Neuronal stem cell (in vitro differentiated cells): ENCODE results near the gene MAMLD1. TPM values are rescaled to one million over a fixed set of nuclear protein-coding genes. Genes with fewer than 3 reads are reported as not detected.

Source experiments
- DNase-seq: peaks from one replicate; pipeline ENCODE4 v3.0.0-alpha.2; 2013; ENCODE audit warnings: low spot score
- H2AFZ ChIP-seq: one replicate; pipeline ENCODE4 v1.6.1; 2013; ENCODE audit warnings: mild to moderate bottlenecking, low read length, inconsistent platforms
- H2AK5ac ChIP-seq: 2 replicates; pipeline ENCODE4 v1.6.1; 2013; ENCODE audit warnings: low read depth, mild to moderate bottlenecking, inconsistent platforms, low read length, moderate library complexity, mixed read lengths
- H2BK120ac ChIP-seq: 2 replicates; pipeline ENCODE4 v1.6.1; 2013; ENCODE audit warnings: low read depth, mild to moderate bottlenecking, inconsistent platforms, low read length, moderate library complexity, mixed read lengths
- H2BK12ac ChIP-seq: one replicate; pipeline ENCODE4 v1.6.1; 2013; ENCODE audit warnings: low read length, inconsistent platforms
- H2BK15ac ChIP-seq: 2 replicates; pipeline ENCODE4 v1.6.1; 2013; ENCODE audit warnings: mild to moderate bottlenecking, low read length, inconsistent platforms, mixed read lengths
- H2BK5ac ChIP-seq: one replicate; pipeline ENCODE4 v1.6.1; 2013; ENCODE audit warnings: inconsistent platforms, mild to moderate bottlenecking, low read length, moderate library complexity
- H3K14ac ChIP-seq: one replicate; pipeline ENCODE4 v1.6.1; 2013; ENCODE audit warnings: low read length, inconsistent platforms
- H3K18ac ChIP-seq: 2 replicates; pipeline ENCODE4 v1.6.1; 2013; ENCODE audit warnings: low read length, inconsistent platforms
- H3K23ac ChIP-seq: 2 replicates; pipeline ENCODE4 v1.6.1; 2013; ENCODE audit warnings: low read depth, mild to moderate bottlenecking, mixed read lengths, low read length, inconsistent platforms; ENCODE audit not compliant: poor library complexity
- H3K27ac ChIP-seq: replicated peaks from 3 replicates; pipeline ENCODE4 v1.5.1; 2013; ENCODE audit warnings: low read length, inconsistent platforms
- H3K27me3 ChIP-seq, 3 experiments: 2 replicates each; pipeline ENCODE4 v1.6.1; 2013; ENCODE audit warnings: low read length in 3 of 3, mild to moderate bottlenecking in 2 of 3, inconsistent platforms in 1 of 3, low read depth in 1 of 3, mixed read lengths in 1 of 3, moderate library complexity in 1 of 3; ENCODE audit not compliant: control insufficient read depth in 3 of 3, insufficient read depth in 3 of 3
- H3K36me3 ChIP-seq, 2 donors: replicated peaks in 1 of 2; 2 replicates each; pipeline ENCODE4 v1.6.1; 2013; ENCODE audit warnings: low read length in 2 of 2; ENCODE audit not compliant: control insufficient read depth in 2 of 2, insufficient read depth in 2 of 2
- H3K4ac ChIP-seq: 2 replicates; pipeline ENCODE4 v1.6.1; 2013; ENCODE audit warnings: inconsistent platforms, mild to moderate bottlenecking, low read length, moderate library complexity
- H3K4me1 ChIP-seq, 2 donors: 1 replicate in 1 of 2; 2 replicates in 1 of 2; pipeline ENCODE4 v1.6.1; 2013; ENCODE audit warnings: low read length in 2 of 2, low read depth in 1 of 2; ENCODE audit not compliant: control insufficient read depth in 2 of 2, insufficient read depth in 1 of 2
- H3K4me2 ChIP-seq: one replicate; pipeline ENCODE4 v1.6.1; 2013; ENCODE audit warnings: mild to moderate bottlenecking, low read length, inconsistent platforms; ENCODE audit not compliant: insufficient read depth, poor library complexity, severe bottlenecking
- H3K4me3 ChIP-seq, 2 donors: 2 replicates each; pipeline ENCODE4 v1.5.1; 2013; ENCODE audit warnings: low read length in 2 of 2, mild to moderate bottlenecking in 2 of 2, inconsistent platforms in 1 of 2, moderate library complexity in 1 of 2
- H3K79me1 ChIP-seq: one replicate; pipeline ENCODE4 v1.6.1; 2013; ENCODE audit warnings: low read depth, mild to moderate bottlenecking, inconsistent platforms, low read length, moderate library complexity
- H3K9ac ChIP-seq: one replicate; pipeline ENCODE4 v1.6.1; 2013; ENCODE audit warnings: mild to moderate bottlenecking, low read depth, low read length, inconsistent platforms; ENCODE audit not compliant: poor library complexity
- H3K9me3 ChIP-seq, 2 donors: replicated peaks in 1 of 2; 2 replicates each; pipeline versions ENCODE3 to v1.6.1; 2013; ENCODE audit warnings: low read length in 2 of 2, mild to moderate bottlenecking in 2 of 2, inconsistent platforms in 1 of 2, low read depth in 1 of 2, mixed read lengths in 1 of 2, moderate library complexity in 1 of 2; ENCODE audit not compliant: control insufficient read depth in 2 of 2, insufficient read depth in 1 of 2
- H4K8ac ChIP-seq: one replicate; pipeline ENCODE4 v1.6.1; 2013; ENCODE audit warnings: low read depth, mild to moderate bottlenecking, inconsistent platforms, low read length, moderate library complexity
- H4K91ac ChIP-seq: one replicate; pipeline ENCODE4 v1.6.1; 2013; ENCODE audit warnings: low read length, low read depth, mild to moderate bottlenecking, inconsistent platforms; ENCODE audit not compliant: poor library complexity
- WGBS, 2 donors: extraction: QIAGEN DNeasy Blood & Tissue Kit; methylation state at CpG; one replicate each; pipeline ENCODE4 v1.1.7; 2013; ENCODE audit warnings: missing lambda C conversion rate in 2 of 2, mixed read lengths in 1 of 2; ENCODE audit not compliant: insufficient read length in 2 of 2, insufficient replicate concordance in 1 of 2; ENCODE audit errors: extremely low coverage in 2 of 2; 5-methylcytosine and 5-hydroxymethylcytosine counted together
- polyA plus RNA-seq, 2 experiments: library from polyadenylated mRNA; stranded (reverse); fragments of 200-250 nt; gene quantifications; one replicate each; pipeline ENCODE4 v1.2.3, GENCODE V29; 2013

Gene MAMLD1
- 0.18 TPM for polyA plus RNA-seq (2013, experiment 1 of 2)
- polyA plus RNA-seq (2013, experiment 2 of 2): 0.10 TPM

- peak within 1 kb of the TSS; percentile 57 to 76 for H3K4me3 ChIP-seq
- no peaks in the 10 kb centered on the region for H3K79me1 ChIP-seq
- peak within 1 kb of the TSS; percentile 31 for H3K14ac ChIP-seq
- no peak within 1 kb of the TSS for H2BK15ac ChIP-seq
- no peak within 1 kb of the TSS for H3K4ac ChIP-seq
- no peak within 1 kb of the TSS for H4K8ac ChIP-seq
- peaks cover 0 to 44% (median 42%) of the 10 kb centered on the region in 3 experiments for H3K27me3 ChIP-seq
- H2AK5ac ChIP-seq: no peak within 1 kb of the TSS
- peak within 1 kb of the TSS; percentile 64 for H3K18ac ChIP-seq
- H3K27ac ChIP-seq: no peak within 1 kb of the TSS
- no CpG with 5 or more reads among the region's 88 CpGs for WGBS, 2 donors
- H2BK12ac ChIP-seq: no peak within 1 kb of the TSS
- H3K4me1 ChIP-seq: peaks cover 3 to 4% of the 10 kb centered on the region in 2 donors
- no peaks in the 10 kb centered on the region for H3K36me3 ChIP-seq
- no peak within 1 kb of the TSS for H3K23ac ChIP-seq
- no peak within 1 kb of the TSS for H2BK120ac ChIP-seq
- H2AFZ ChIP-seq: peak within 1 kb of the TSS; percentile 93
- H2BK5ac ChIP-seq: no peak within 1 kb of the TSS
- no peak within 1 kb of the TSS for H4K91ac ChIP-seq
- peak within 1 kb of the TSS; percentile 84 for H3K4me2 ChIP-seq
- peak within 1 kb of the TSS; percentile 70 for H3K9ac ChIP-seq
- no peak for DNase-seq
- H3K9me3 ChIP-seq: no peaks in the 10 kb centered on the region
Measured at GRCh38 chrX:150362599-150363481, at the start of gene MAMLD1. Gene MAMLD1, plus strand, starts transcription at chrX:150363317. Its CDS starts 82,200 bp downstream, at chrX:150445517.

GRCh38 chrX:150313514-150313913 is 49.6 kb upstream of the MAMLD1 start:
- no peak overlapping the region for H3K9ac ChIP-seq
- H2BK120ac ChIP-seq: no peak overlapping the region
- no peak overlapping the region for H3K27ac ChIP-seq
- H3K9me3 ChIP-seq: no peaks in the 10 kb centered on the region
- H2BK12ac ChIP-seq: no peak overlapping the region
- no peaks in the 10 kb centered on the region for H3K4me1 ChIP-seq
- no peak overlapping the region for H3K14ac ChIP-seq
- H3K4me3 ChIP-seq: no peak overlapping the region
- H3K4ac ChIP-seq: no peak overlapping the region
- no peak overlapping the region for H3K4me2 ChIP-seq
- no peaks in the 10 kb centered on the region for H3K36me3 ChIP-seq
- no peak overlapping the region for H2BK5ac ChIP-seq
- H3K18ac ChIP-seq: no peak overlapping the region
- peaks cover 0 to 3% (median 0%) of the 10 kb centered on the region in 3 experiments for H3K27me3 ChIP-seq
- no peak overlapping the region for H4K91ac ChIP-seq
- no peak overlapping the region for H3K23ac ChIP-seq
- H4K8ac ChIP-seq: no peak overlapping the region
- H2AFZ ChIP-seq: no peak overlapping the region
- H2AK5ac ChIP-seq: no peak overlapping the region
- H2BK15ac ChIP-seq: no peak overlapping the region
- no peak for DNase-seq
- H3K79me1 ChIP-seq: no peaks in the 10 kb centered on the region
- no CpG with 5 or more reads among the region's 5 CpGs for WGBS, 2 donors

GRCh38 chrX:150314186-150314585 is 48.9 kb upstream of the MAMLD1 start:
- no CpG with 5 or more reads among the region's 3 CpGs for WGBS, 2 donors
- H3K79me1 ChIP-seq: no peaks in the 10 kb centered on the region
- H3K4me2 ChIP-seq: no peak overlapping the region
- no peak overlapping the region for H3K27ac ChIP-seq
- no peak overlapping the region for H3K4me3 ChIP-seq
- no peak overlapping the region for H3K18ac ChIP-seq
- H3K4me1 ChIP-seq: no peaks in the 10 kb centered on the region
- no peaks in the 10 kb centered on the region for H3K36me3 ChIP-seq
- H2AK5ac ChIP-seq: no peak overlapping the region
- H2AFZ ChIP-seq: no peak overlapping the region
- H3K14ac ChIP-seq: no peak overlapping the region
- H3K9ac ChIP-seq: no peak overlapping the region
- no peak overlapping the region for H3K23ac ChIP-seq
- no peaks in the 10 kb centered on the region for H3K9me3 ChIP-seq
- no peak overlapping the region for H2BK5ac ChIP-seq
- H4K91ac ChIP-seq: no peak overlapping the region
- no peak overlapping the region for H4K8ac ChIP-seq
- H2BK120ac ChIP-seq: no peak overlapping the region
- no peak overlapping the region for H3K4ac ChIP-seq
- DNase-seq: no peak
- H2BK12ac ChIP-seq: no peak overlapping the region
- H2BK15ac ChIP-seq: no peak overlapping the region
- peaks cover 0 to 3% (median 0%) of the 10 kb centered on the region in 3 experiments for H3K27me3 ChIP-seq

DNA sequence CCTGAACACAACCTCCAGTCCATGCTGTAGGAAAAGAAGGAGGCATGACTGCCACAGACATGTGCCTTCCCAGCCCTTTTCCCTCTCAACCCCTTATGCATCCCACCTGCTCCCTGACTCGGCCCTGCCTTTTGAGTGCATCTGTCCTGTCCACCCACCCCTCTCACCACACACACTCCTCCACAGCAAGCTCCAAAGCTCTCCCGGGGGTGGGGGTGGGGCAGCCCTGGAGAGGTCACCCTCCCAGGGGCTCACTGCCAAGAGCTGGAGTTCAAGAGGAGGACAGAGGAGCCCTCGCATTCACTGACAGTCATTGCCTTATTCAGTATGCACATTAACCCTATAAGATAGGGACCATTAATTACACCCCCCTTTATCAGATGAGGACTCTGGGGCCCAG is 46.6 kb upstream of the MAMLD1 start:
- Histone ChIP-seq H3K79me1 (no peaks in the 10 kb centered on the region), H3K27me3 (peaks cover 0 to 3% (median 0%) of the 10 kb centered on the region in 3 experiments), H3K36me3 (no peaks in the 10 kb centered on the region), H3K4me2 (no peak overlapping the region), H3K23ac (no peak overlapping the region), H2BK12ac (no peak overlapping the region), H3K4ac (no peak overlapping the region), H3K4me1 (no peaks in the 10 kb centered on the region), H4K8ac (no peak overlapping the region), H3K18ac (no peak overlapping the region), H4K91ac (no peak overlapping the region), H3K9ac (no peak overlapping the region), H3K9me3 (no peaks in the 10 kb centered on the region), H2BK120ac (no peak overlapping the region), H2BK15ac (no peak overlapping the region), H3K14ac (no peak overlapping the region), H3K4me3 (no peak overlapping the region), H2BK5ac (no peak overlapping the region), H2AK5ac (no peak overlapping the region), H2AFZ (no peak overlapping the region), H3K27ac (no peak overlapping the region)
- no CpG with 5 or more reads among the region's 3 CpGs for WGBS, 2 donors
- DNase-seq: no peak
